Measurements from ENCODE around the gene GALNT11. TPM values are rescaled to one million over a fixed set of nuclear protein-coding genes. Genes with fewer than 3 reads are reported as not detected.
"Not testable (repeated sequence)": the region's sequence is repeated elsewhere in the genome, so short reads cannot be mapped to it uniquely, and the experiment has no call there.

The GALNT11 gene
- total and polyA plus RNA-seq, 2 of the 4 experiments (the other 2 are of a cell fraction): 24.4 to 29.3 TPM

DNA sequence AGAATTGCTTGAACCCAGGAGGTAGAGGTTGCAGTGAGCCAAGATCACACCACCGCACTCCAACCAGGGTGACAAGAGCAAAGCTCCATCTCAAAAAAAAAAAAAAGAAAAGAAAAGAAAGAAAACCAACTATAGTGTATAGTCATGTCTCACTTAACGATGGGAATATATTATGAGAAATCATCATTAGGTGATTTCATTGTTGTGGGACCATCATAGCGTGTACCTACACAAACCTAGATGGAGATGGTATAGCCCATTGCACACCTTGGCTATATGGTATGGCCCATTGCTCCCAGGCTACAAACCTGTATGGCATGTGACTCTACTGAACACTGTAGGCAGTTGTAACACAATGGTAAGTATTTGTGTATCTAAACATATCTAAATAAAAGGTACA, 8.5 kb upstream of the GALNT11 start:
- no peak overlapping the region for H3K14ac ChIP-seq (replicated peaks; ENCODE audit: low read depth, low read length)
- intact Hi-C loops (cut with micrococcal nuclease): no loop called here

DNA sequence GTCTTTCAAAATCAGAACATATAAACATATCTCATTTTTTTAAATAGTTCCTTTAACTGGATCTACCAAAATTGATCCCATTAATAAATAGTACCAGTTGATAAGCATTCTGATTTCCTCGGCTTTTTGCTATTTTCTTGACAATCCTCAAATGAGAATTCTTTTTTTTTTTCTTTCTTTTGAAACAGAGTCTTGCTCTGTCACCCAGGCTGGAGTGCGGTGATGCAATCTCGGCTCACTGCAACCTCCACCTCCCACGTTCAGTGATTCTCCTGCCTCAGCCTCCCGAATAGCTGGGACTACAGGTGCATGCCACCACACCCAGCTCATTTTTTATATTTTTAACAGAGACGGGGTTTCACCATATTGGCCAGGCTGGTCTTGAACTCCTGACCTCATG, 7.8 kb upstream of the GALNT11 start:
- H3K56ac ChIP-seq (ENCODE audit: extremely low read depth, insufficient read depth, low read length); H3K9ac ChIP-seq (ENCODE audit: low read depth, low read length); BruUV-seq (replicated peaks); H4K5ac ChIP-seq (ENCODE audit: low read depth, low read length); H3K18ac ChIP-seq (ENCODE audit: low read depth, low read length); H2BK20ac ChIP-seq (ENCODE audit: low read depth, low read length); H2BK5ac ChIP-seq (ENCODE audit: low read depth, low read length, poor library complexity, severe bottlenecking); H2AK9ac ChIP-seq (replicated peaks; ENCODE audit: low read depth, low read length, poor library complexity); H3K9me3 ChIP-seq (ENCODE audit: control insufficient read depth, insufficient read depth, low read length); H2BK120ac ChIP-seq (ENCODE audit: low read depth, low read length); H2BK15ac ChIP-seq (ENCODE audit: low read depth, low read length); DNase-seq; H3K4me1 ChIP-seq (ENCODE audit: control insufficient read depth, insufficient read depth, low read length); H3K4ac ChIP-seq (ENCODE audit: low read depth, low read length); H4K20me1 ChIP-seq (ENCODE audit: insufficient read depth, low read length); H3K27ac ChIP-seq (ENCODE audit: insufficient read depth, low read length); H2AFZ ChIP-seq (replicated peaks; ENCODE audit: low read length, poor library complexity); H3K23ac ChIP-seq (ENCODE audit: low read depth, low read length); H3K4me3 ChIP-seq (ENCODE audit: insufficient read depth, low read depth, low read length); POLR2A ChIA-PET (ENCODE audit: unreplicated experiment); H4K8ac ChIP-seq (ENCODE audit: low read depth in 2 of 2, low read length in 2 of 2); H3K9me1 ChIP-seq (ENCODE audit: insufficient read depth, low read length); in situ Hi-C loops (cut with MboI; ENCODE audit: low sequenced_read_pairs); H3K79me1 ChIP-seq (ENCODE audit: low read depth in 1 of 2, low read length in 2 of 2); H2AK5ac ChIP-seq (ENCODE audit: low read depth, low read length); dilution Hi-C loops (cut with HindIII; ENCODE audit: low sequenced_read_pairs, unreplicated experiment); H3K36me3 ChIP-seq (ENCODE audit: control insufficient read depth, insufficient read depth, low read length); H3K27me3 ChIP-seq (ENCODE audit: control insufficient read depth, insufficient read depth, low read length); H3K14ac ChIP-seq (replicated peaks; ENCODE audit: low read depth, low read length); H4K91ac ChIP-seq (ENCODE audit: insufficient read depth, low read depth, low read length); CTCF ChIA-PET; ATAC-seq (ENCODE audit: low read depth); intact Hi-C loops (cut with micrococcal nuclease); H3K4me2 ChIP-seq (ENCODE audit: low read depth, low read length): not testable (repeated sequence)
- 89% methylated on average over 5 of the region's 6 CpGs; no CpG with 5 or more reads in 1 of the 2 experiments for WGBS, 2 experiments (ENCODE audit: extremely low coverage in 2 of 2, insufficient read length in 1 of 2)

More for the DNA sequence above, 8.5 kb upstream of the GALNT11 start:
- Histone ChIP-seq H4K8ac (ENCODE audit: low read depth in 2 of 2, low read length in 2 of 2) (no peak overlapping the region), H2BK20ac (ENCODE audit: low read depth, low read length) (no peak overlapping the region), H3K9me1 (ENCODE audit: insufficient read depth, low read length) (no peaks in the 10 kb centered on the region), H4K5ac (ENCODE audit: low read depth, low read length) (no peak overlapping the region), H3K79me1 (ENCODE audit: low read depth in 1 of 2, low read length in 2 of 2) (no peaks in the 10 kb centered on the region), H3K27ac (ENCODE audit: insufficient read depth, low read length) (no peak overlapping the region), H3K4me2 (ENCODE audit: low read depth, low read length) (no peak overlapping the region), H3K9me3 (ENCODE audit: control insufficient read depth, insufficient read depth, low read length) (no peaks in the 10 kb centered on the region), H2BK15ac (ENCODE audit: low read depth, low read length) (no peak overlapping the region), H3K18ac (ENCODE audit: low read depth, low read length) (no peak overlapping the region), H3K4ac (ENCODE audit: low read depth, low read length) (no peak overlapping the region), H3K23ac (ENCODE audit: low read depth, low read length) (no peak overlapping the region), H3K9ac (ENCODE audit: low read depth, low read length) (no peak overlapping the region), H2BK120ac (ENCODE audit: low read depth, low read length) (no peak overlapping the region), H3K56ac (ENCODE audit: extremely low read depth, insufficient read depth, low read length) (no peak overlapping the region), H3K27me3 (ENCODE audit: control insufficient read depth, insufficient read depth, low read length) (peaks cover 7% of the 10 kb centered on the region), H4K20me1 (ENCODE audit: insufficient read depth, low read length) (no peaks in the 10 kb centered on the region), H2AK5ac (ENCODE audit: low read depth, low read length) (no peak overlapping the region), H2AK9ac (replicated peaks; ENCODE audit: low read depth, low read length, poor library complexity) (no peak overlapping the region), H3K36me3 (ENCODE audit: control insufficient read depth, insufficient read depth, low read length) (no peaks in the 10 kb centered on the region), H2BK5ac (ENCODE audit: low read depth, low read length, poor library complexity, severe bottlenecking) (no peak overlapping the region), H3K4me3 (ENCODE audit: insufficient read depth, low read depth, low read length) (no peak overlapping the region), H3K4me1 (ENCODE audit: control insufficient read depth, insufficient read depth, low read length) (no peaks in the 10 kb centered on the region), H2AFZ (replicated peaks; ENCODE audit: low read length, poor library complexity) (no peak overlapping the region), H4K91ac (ENCODE audit: insufficient read depth, low read depth, low read length) (no peak overlapping the region)
- TF ChIP-seq MXI1 (IDR thresholded peaks at IDR 0.05; ENCODE audit: borderline replicate concordance, low read depth, low read length) (no peak), BHLHE40 (IDR thresholded peaks at IDR 0.05; ENCODE audit: low read depth, low read length) (no peak), FOS (IDR thresholded peaks at IDR 0.05; ENCODE audit: low read depth, low read length) (no peak), RCOR1 (IDR thresholded peaks at IDR 0.05; ENCODE audit: insufficient replicate concordance, low read length) (no peak), CEBPB (IDR thresholded peaks at IDR 0.05; ENCODE audit: low read depth, low read length) (no peak), SMC3 (IDR thresholded peaks at IDR 0.05; ENCODE audit: low read depth, low read length) (no peak), RAD21 (IDR thresholded peaks at IDR 0.05; ENCODE audit: low read length) (no peak), RFX5 (IDR thresholded peaks at IDR 0.05; ENCODE audit: low read depth, low read length) (no peak)
- TF ChIP-seq, protein P1, sequence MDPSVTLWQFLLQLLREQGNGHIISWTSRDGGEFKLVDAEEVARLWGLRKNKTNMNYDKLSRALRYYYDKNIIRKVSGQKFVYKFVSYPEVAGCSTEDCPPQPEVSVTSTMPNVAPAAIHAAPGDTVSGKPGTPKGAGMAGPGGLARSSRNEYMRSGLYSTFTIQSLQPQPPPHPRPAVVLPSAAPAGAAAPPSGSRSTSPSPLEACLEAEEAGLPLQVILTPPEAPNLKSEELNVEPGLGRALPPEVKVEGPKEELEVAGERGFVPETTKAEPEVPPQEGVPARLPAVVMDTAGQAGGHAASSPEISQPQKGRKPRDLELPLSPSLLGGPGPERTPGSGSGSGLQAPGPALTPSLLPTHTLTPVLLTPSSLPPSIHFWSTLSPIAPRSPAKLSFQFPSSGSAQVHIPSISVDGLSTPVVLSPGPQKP (IDR thresholded peaks at IDR 0.05; ENCODE audit: borderline replicate concordance, low read depth, low read length): no peak
- dilution Hi-C loops (cut with HindIII; ENCODE audit: low sequenced_read_pairs, unreplicated experiment) (no loop called here), in situ Hi-C loops (cut with MboI; ENCODE audit: low sequenced_read_pairs) (no loop called here)
- no peak for DNase-seq
- no CpG with 5 or more reads among the region's 3 CpGs for WGBS, 2 experiments (ENCODE audit: extremely low coverage in 2 of 2, insufficient read length in 1 of 2)
- BruUV-seq (replicated peaks): no TSS peak
- ATAC-seq (ENCODE audit: low read depth): no peak
- ChIA-PET POLR2A (ENCODE audit: unreplicated experiment) (no interaction called here), CTCF (no interaction called here)

All from IMR-90 (cell line).